G401 (cell line): ENCODE data around the gene REV1. TPM values are rescaled to one million over a fixed set of nuclear protein-coding genes. Genes with fewer than 3 reads are reported as not detected.

ENCODE experiments used
- DNase-seq: peaks from one replicate; pipeline ENCODE4 v3.0.0-alpha.2; 2015; ENCODE audit warnings: low spot score
- in situ Hi-C: cut with HindIII; loops from 2 replicates; pipeline ENCODE4 v1.10.0; 2016; ENCODE audit warnings: low sequenced_read_pairs, mixed read lengths
- total RNA-seq: library from RNA; depleted of rRNA; stranded (reverse); fragments of >200 nt; shearing (Covaris generic); gene quantifications from 2 replicates; pipeline ENCODE4 v1.2.3, GENCODE V29; 2014

REV1 gene
- total RNA-seq, 1 experiment from 2014 or later: 23.5 TPM

- DNase-seq: no peak
- in situ Hi-C loops: no loop called here
Observed at GRCh38 chr2:99420031-99420430, 69.8 kb downstream of the REV1 start.

- in situ Hi-C loops: no loop called here
- no peak for DNase-seq
Observed at GRCh38 chr2:99417396-99417795, 72.4 kb downstream of the REV1 start.

GRCh38 chr2:99414566-99414965 is 75.3 kb downstream of the REV1 start:
- no peak for DNase-seq
- in situ Hi-C loops: no loop called here

GRCh38 chr2:99410276-99410675 is 79.5 kb downstream of the REV1 start:
- no peak for DNase-seq
- in situ Hi-C loops: no loop called here

GRCh38 chr2:99406137-99406536 is 83.7 kb downstream of the REV1 start:
- no peak for DNase-seq
- in situ Hi-C loops: no loop called here

- DNase-seq: no peak
- in situ Hi-C loops: no loop called here
Observed at GRCh38 chr2:99404797-99405669, 84.8 kb downstream of the REV1 start.

GRCh38 chr2:99404039-99404796 is 85.6 kb downstream of the REV1 start:
- no peak for DNase-seq
- in situ Hi-C loops: no loop called here

- no peak for DNase-seq
- in situ Hi-C loops: no loop called here
Observed at GRCh38 chr2:99403524-99403923, 86.3 kb downstream of the REV1 start.

GRCh38 chr2:99403084-99403483 is 86.7 kb downstream of the REV1 start:
- no peak for DNase-seq
- in situ Hi-C loops: no loop called here

- DNase-seq: no peak
Observed at GRCh38 chr2:99401841-99402240, 88.0 kb downstream of the REV1 start.

GRCh38 chr2:99399795-99400194 is 90.0 kb downstream of the REV1 start:
- in situ Hi-C loops: no loop called here
- DNase-seq: no peak

More at GRCh38 chr2:99401841-99402240, 88.0 kb downstream of the REV1 start:
- in situ Hi-C loops: no loop called here

GRCh38 chr2:99399063-99399462 is 90.8 kb downstream of the REV1 start:
- in situ Hi-C loops: no loop called here
- DNase-seq: no peak

- no peak for DNase-seq
- in situ Hi-C loops: no loop called here
Observed at GRCh38 chr2:99398303-99398702, 91.5 kb downstream of the REV1 start.

GRCh38 chr2:99397266-99397920 is 92.4 kb downstream of the REV1 start:
- in situ Hi-C loops: no loop called here
- DNase-seq: no peak

GRCh38 chr2:99395589-99396130 is 94.2 kb downstream of the REV1 start:
- DNase-seq: no peak
- in situ Hi-C loops: no loop called here

GRCh38 chr2:99389946-99390345 is 99.9 kb downstream of the REV1 start:
- in situ Hi-C loops: no loop called here
- DNase-seq: no peak

- in situ Hi-C loops: no loop called here
- DNase-seq: no peak
Observed at GRCh38 chr2:99389371-99389770, 100.4 kb downstream of the REV1 start.

GRCh38 chr2:99388892-99389291 is 100.9 kb downstream of the REV1 start:
- in situ Hi-C loops: no loop called here
- no peak for DNase-seq

- no peak for DNase-seq
- in situ Hi-C loops: no loop called here
Observed at GRCh38 chr2:99386011-99386410, 103.8 kb downstream of the REV1 start.

GRCh38 chr2:99382143-99382542 is 107.7 kb downstream of the REV1 start:
- in situ Hi-C loops: no loop called here
- DNase-seq: no peak
